NCI-H460 (cell line): ENCODE results near the gene MAGEB5. TPM values are rescaled to one million over a fixed set of nuclear protein-coding genes. Genes with fewer than 3 reads are reported as not detected.
"Not testable (repeated sequence)": the region's sequence is repeated elsewhere in the genome, so short reads cannot be mapped to it uniquely, and the experiment has no call there.

Experiments
- DNase-seq: peaks from one replicate; pipeline ENCODE4 v3.0.0-alpha.2; 2016; ENCODE audit warnings: low read depth; ENCODE audit errors: extremely low read depth
- polyA plus RNA-seq: library from polyadenylated mRNA; depleted of rRNA; stranded (reverse); fragments of >200 nt; gene quantifications from 2 replicates; pipeline ENCODE4 v1.2.3, GENCODE V29; 2014; cell fraction: nucleus; rRNA removed
- total RNA-seq: library from RNA; depleted of rRNA; stranded (reverse); fragments of >200 nt; shearing (Covaris generic); gene quantifications from 2 replicates; pipeline ENCODE4 v1.2.3, GENCODE V29; 2014; rRNA removed

The MAGEB5 gene
- total RNA-seq = not detected in 2 replicates
- polyA plus RNA-seq = not detected in 2 replicates

GRCh38 chrX:26215869-26216268, at the start of gene MAGEB5:
TSS of gene MAGEB5 (plus strand) at chrX:26216169. CDS start at chrX:26217302, 1,133 bp downstream.
- DNase-seq = no peak

- DNase-seq = no peak
These were observed 23.8 kb upstream of the MAGEB5 start, which contains the start of gene MAGEB6 for GRCh38 chrX:26192204-26192603. TSS of gene MAGEB6 (plus strand) at chrX:26192440. CDS start at chrX:26193847, 1,407 bp downstream.

DNA sequence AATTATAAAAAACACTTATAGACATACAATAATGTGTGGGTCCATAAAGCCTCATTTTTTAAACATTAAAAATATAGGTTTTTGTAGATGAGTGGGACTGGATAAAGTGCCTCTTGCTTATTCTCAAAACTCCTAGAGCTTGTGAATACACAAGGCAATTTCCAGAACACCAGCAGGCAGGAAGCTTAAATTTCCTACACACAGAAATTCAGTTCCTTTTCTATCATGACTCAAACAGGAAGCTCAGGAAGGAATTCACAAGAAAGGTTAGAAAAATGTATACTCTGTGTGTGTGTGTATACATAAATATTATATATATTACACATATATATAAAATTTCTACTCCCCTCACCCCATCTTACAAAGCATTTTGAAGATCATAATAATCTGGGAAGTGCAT, 12.4 kb upstream of the MAGEB5 start:
- DNase-seq = no peak

DNA sequence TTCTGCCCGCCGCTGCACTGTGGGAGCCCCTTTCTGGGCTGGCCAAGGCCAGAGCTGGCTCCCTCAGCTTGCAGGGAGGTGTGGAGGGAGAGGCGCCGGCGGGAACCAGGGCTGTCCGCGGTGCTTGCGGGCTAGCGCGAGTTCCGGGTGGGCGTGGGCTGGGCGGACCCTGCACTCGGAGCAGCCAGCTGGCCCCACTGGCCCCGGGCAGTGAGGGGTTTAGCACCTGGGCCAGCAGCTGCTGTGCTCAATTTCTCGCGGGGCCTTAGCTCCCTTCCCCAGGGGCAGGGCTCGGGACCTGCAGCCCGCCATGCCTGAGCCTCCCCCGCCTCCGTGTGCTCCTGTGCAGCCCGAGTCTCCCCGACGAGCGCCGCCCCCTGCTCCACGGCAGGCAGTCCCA, 11.3 kb upstream of the MAGEB5 start:
- DNase-seq = not testable (repeated sequence)

DNA sequence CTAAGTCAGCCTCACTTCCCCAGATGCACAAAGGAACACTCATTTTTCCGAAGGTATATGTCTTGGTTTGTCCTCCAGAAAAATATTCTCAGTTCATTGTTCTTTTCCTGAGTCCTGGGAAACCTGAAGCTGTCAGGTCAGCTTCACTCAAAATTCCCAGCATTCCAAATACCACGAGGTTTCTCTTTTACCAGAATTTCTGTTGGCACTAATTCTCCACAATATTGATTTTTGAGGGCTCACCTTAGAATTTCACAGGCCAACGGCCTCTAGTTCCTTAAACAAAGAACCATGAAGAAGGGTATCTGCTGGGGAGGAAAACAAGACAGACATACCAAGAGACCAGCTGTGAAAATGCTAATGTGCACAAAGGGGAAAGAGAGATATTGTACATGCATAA, 8.0 kb upstream of the MAGEB5 start:
- DNase-seq = no peak

DNA sequence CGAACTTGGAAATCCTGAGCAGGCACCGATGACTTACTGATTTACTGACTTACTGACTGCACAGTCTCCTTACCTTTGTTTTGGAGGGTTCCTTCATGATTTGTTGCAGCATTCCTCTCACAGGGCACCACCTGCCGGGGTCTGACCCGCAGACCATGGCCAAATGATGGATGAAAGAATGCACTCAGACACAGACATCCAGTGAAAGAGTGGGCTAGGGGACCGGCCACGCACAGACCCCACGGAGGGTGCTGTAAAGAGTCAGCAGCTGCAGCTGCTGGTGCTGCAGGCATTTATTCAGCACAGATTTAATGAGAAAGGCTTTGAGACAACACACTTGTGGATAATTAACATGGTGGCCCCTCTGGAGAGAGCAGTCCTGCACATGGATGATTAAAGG, 3.4 kb downstream of the MAGEB5 start:
- no peak for DNase-seq

- DNase-seq = no peak
These were observed 18.2 kb downstream of the MAGEB5 start for GRCh38 chrX:26234177-26234576.

DNA sequence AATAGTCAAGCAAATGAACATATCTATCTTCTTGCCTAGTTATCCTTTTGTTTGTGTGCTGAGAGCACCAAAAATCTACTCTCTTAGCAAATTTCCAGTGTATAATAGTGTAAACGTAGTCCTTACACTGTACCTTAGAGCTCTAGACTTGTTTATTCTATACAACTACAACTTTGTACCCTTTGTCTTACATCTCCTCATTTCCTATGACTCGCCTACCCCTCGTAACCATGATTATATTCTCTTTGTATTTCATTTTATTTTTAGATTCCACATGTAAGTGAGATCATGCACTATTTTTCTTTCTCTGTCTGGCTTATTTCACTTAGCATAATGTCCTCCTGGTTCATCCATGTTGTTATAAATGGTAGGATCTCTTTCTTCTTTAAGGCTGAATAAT, 37.6 kb downstream of the MAGEB5 start:
- no peak for DNase-seq

DNA sequence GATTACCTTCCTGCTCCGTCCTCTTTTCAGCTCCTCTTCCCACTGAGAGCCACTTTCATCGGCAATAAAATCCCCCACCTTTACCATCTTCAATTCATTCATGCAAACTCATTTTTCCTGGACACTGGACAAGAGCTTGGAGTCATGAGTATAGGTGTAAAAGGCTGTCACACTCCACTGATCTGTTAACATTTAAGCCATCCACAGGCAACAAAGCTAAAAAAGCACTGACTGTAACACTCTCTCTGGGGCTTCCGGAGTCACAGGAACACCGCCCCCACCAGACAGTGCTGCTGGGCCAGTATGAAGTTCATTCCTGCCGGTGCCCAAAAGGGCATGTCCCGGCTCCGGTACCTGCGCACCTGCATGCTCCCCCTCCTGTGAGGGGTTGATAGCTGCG, 38.5 kb downstream of the MAGEB5 start:
- no peak for DNase-seq

DNA sequence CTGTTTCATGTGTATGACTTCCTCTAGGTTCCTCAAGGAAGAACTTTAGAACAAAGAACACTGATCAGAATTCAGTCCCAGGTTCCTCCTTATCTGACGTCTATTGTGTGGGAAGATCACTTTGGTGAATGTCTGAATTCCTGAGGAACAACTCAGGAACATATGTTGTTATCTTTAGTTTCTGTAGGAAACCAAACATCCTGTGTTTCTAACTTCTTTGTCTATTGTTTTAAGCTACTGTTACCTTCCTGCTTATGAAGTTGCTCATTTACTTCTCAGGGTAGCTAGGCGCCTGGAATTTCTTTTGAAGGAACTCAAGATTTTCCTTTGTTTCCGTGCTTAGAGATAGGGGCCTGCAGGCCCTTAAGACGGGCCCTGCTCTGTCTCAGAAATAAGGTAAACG, 46.2 kb downstream of the MAGEB5 start:
- DNase-seq = no peak

Other genes with a start within 250 kb of the MAGEB5 start
- gene MAGEB18, start 77.8 kb upstream of the MAGEB5 start, total RNA-seq = not detected in 2 replicates
- not detected in 2 replicates for gene MAGEB6B, start 55.6 kb upstream of the MAGEB5 start, total RNA-seq
- gene MAGEB6, start 23.7 kb upstream of the MAGEB5 start, total RNA-seq = not detected in 2 replicates